ENCODE measurements around the gene PLK5. TPM values are rescaled to one million over a fixed set of nuclear protein-coding genes. Genes with fewer than 3 reads are reported as not detected.

PLK5 gene
- polyA plus RNA-seq, 1 donor from 2014 or later, result 3.6 TPM

GRCh38 chr19:1501200-1501595 is 22.7 kb upstream of the PLK5 start:
- no peak overlapping the region for H3K27ac ChIP-seq (ENCODE audit: low read length)
- H4K20me1 ChIP-seq (ENCODE audit: insufficient read depth), result no peaks in the 10 kb centered on the region
- no peak overlapping the region for H3K4me2 ChIP-seq (ENCODE audit: low read length)
- TF ChIP-seq EP300 (conservative IDR thresholded peaks at IDR 0.05; ENCODE audit: poor library complexity, severe bottlenecking), result no peak
- TF ChIP-seq RAD21 (conservative IDR thresholded peaks at IDR 0.05), result no peak
- TF ChIP-seq EZH2 (IDR thresholded peaks at IDR 0.05; ENCODE audit: borderline replicate concordance, insufficient read depth, low read length, poor library complexity, severe bottlenecking), result no peak
- no peak for TF ChIP-seq CTCF (IDR thresholded peaks at IDR 0.05; ENCODE audit: poor library complexity, severe bottlenecking)
- no peak for TF ChIP-seq MXI1 (conservative IDR thresholded peaks at IDR 0.05; ENCODE audit: poor library complexity, severe bottlenecking)
- TF ChIP-seq, protein P1, sequence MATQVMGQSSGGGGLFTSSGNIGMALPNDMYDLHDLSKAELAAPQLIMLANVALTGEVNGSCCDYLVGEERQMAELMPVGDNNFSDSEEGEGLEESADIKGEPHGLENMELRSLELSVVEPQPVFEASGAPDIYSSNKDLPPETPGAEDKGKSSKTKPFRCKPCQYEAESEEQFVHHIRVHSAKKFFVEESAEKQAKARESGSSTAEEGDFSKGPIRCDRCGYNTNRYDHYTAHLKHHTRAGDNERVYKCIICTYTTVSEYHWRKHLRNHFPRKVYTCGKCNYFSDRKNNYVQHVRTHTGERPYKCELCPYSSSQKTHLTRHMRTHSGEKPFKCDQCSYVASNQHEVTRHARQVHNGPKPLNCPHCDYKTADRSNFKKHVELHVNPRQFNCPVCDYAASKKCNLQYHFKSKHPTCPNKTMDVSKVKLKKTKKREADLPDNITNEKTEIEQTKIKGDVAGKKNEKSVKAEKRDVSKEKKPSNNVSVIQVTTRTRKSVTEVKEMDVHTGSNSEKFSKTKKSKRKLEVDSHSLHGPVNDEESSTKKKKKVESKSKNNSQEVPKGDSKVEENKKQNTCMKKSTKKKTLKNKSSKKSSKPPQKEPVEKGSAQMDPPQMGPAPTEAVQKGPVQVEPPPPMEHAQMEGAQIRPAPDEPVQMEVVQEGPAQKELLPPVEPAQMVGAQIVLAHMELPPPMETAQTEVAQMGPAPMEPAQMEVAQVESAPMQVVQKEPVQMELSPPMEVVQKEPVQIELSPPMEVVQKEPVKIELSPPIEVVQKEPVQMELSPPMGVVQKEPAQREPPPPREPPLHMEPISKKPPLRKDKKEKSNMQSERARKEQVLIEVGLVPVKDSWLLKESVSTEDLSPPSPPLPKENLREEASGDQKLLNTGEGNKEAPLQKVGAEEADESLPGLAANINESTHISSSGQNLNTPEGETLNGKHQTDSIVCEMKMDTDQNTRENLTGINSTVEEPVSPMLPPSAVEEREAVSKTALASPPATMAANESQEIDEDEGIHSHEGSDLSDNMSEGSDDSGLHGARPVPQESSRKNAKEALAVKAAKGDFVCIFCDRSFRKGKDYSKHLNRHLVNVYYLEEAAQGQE (IDR thresholded peaks at IDR 0.05; ENCODE audit: borderline replicate concordance), result no peak
- TF ChIP-seq TAF1 (IDR thresholded peaks at IDR 0.05; ENCODE audit: low read depth), result no peak
- no peak for TF ChIP-seq SMC3 (conservative IDR thresholded peaks at IDR 0.05; ENCODE audit: poor library complexity)
- TF ChIP-seq POLR2AphosphoS5 (IDR thresholded peaks at IDR 0.05), result no peak
- H3K9ac ChIP-seq (ENCODE audit: low read length), result no peak overlapping the region
- no peaks in the 10 kb centered on the region for H3K79me2 ChIP-seq (replicated peaks; ENCODE audit: insufficient read depth, low read length)
- H3K9me2 ChIP-seq (ENCODE audit: insufficient read depth, low read length), result no peaks in the 10 kb centered on the region
- peaks cover 5% of the 10 kb centered on the region for H3K27me3 ChIP-seq (ENCODE audit: insufficient read depth, low read depth, low read length)
- H3K9me3 ChIP-seq (ENCODE audit: low read length), result no peaks in the 10 kb centered on the region
- no peaks in the 10 kb centered on the region for H3F3A ChIP-seq (ENCODE audit: insufficient read depth, low read length, poor library complexity, severe bottlenecking)
- H2AFZ ChIP-seq (ENCODE audit: low read depth, low read length), result no peak overlapping the region
- H3K36me3 ChIP-seq (ENCODE audit: insufficient read depth, low read length), result no peaks in the 10 kb centered on the region
- no peak overlapping the region for H3K4me3 ChIP-seq (ENCODE audit: low read length)

DNA sequence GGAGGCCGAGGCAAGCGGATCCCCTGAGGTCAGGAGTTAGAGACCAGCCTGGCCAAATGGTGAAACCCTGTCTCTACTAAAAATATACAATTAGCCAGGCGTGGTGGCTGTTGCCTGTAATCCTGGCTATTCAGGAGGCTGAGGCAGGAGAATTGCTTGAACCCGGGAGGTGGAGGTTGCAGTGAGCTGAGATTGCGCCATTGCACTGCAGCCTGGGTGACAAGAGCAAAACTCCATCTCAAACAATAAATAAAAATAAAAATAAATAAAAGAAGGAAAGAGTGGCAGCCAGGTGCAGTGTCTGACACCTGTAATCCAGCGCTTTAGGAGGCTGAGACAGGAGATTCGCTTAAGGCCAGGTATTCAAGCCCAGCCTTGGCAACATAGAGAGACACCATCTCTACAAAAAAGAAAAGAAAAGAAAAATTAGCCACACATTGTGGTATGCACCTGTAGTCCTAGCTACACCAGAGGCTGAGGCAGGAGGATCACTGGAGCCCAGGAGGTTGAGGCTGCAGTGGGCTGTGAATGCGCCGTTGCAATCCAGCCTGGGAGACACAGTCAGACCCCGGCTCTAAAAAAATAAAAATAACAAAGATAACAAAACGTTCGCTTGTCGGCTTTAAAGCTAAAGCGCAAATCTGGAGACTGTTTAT is 21.3 kb upstream of the PLK5 start:
- no peaks in the 10 kb centered on the region for H3K9me2 ChIP-seq (ENCODE audit: insufficient read depth, low read length)
- H3K4me3 ChIP-seq (ENCODE audit: low read length), result no peak overlapping the region
- H3F3A ChIP-seq (ENCODE audit: insufficient read depth, low read length, poor library complexity, severe bottlenecking), result no peaks in the 10 kb centered on the region
- H4K20me1 ChIP-seq (ENCODE audit: insufficient read depth), result no peaks in the 10 kb centered on the region
- no peaks in the 10 kb centered on the region for H3K79me2 ChIP-seq (replicated peaks; ENCODE audit: insufficient read depth, low read length)
- no peak for TF ChIP-seq SMC3 (conservative IDR thresholded peaks at IDR 0.05; ENCODE audit: poor library complexity)
- TF ChIP-seq RAD21 (conservative IDR thresholded peaks at IDR 0.05), result no peak
- no peak for TF ChIP-seq EP300 (conservative IDR thresholded peaks at IDR 0.05; ENCODE audit: poor library complexity, severe bottlenecking)
- no peak for TF ChIP-seq MXI1 (conservative IDR thresholded peaks at IDR 0.05; ENCODE audit: poor library complexity, severe bottlenecking)
- no peak for TF ChIP-seq TAF1 (IDR thresholded peaks at IDR 0.05; ENCODE audit: low read depth)
- no peak for TF ChIP-seq POLR2AphosphoS5 (IDR thresholded peaks at IDR 0.05)
- no peak overlapping the region for H3K27ac ChIP-seq (ENCODE audit: low read length)
- no peaks in the 10 kb centered on the region for H3K9me3 ChIP-seq (ENCODE audit: low read length)
- peaks cover 5% of the 10 kb centered on the region for H3K27me3 ChIP-seq (ENCODE audit: insufficient read depth, low read depth, low read length)
- H3K36me3 ChIP-seq (ENCODE audit: insufficient read depth, low read length), result no peaks in the 10 kb centered on the region
- H3K4me2 ChIP-seq (ENCODE audit: low read length), result no peak overlapping the region
- H2AFZ ChIP-seq (ENCODE audit: low read depth, low read length), result no peak overlapping the region
- no peak overlapping the region for H3K9ac ChIP-seq (ENCODE audit: low read length)
